Endothelial cell of umbilical vein (primary cell): Measurements from ENCODE around the gene CDH15. TPM values are rescaled to one million over a fixed set of nuclear protein-coding genes. Genes with fewer than 3 reads are reported as not detected.

Experiments
- BruUV-seq: library from RNA; stranded (reverse); fragments of 400-500 nt; replicated peaks from 2 replicates; lab custom pipeline; 2021; lab: Mats Ljungman, UMichigan
- CTCF ChIA-PET: fragments of 300-600, 350-600 bp; sonication (Branson Sonifier 250); formaldehyde crosslinking; loops from one replicate; lab custom pipeline; 2021; ENCODE audit warnings: antibody characterized with exemption, inconsistent platforms; lab: Charles Lee
- POLR2A ChIA-PET: fragments of 300-600, 350-600 bp; sonication (Branson Sonifier 250); formaldehyde crosslinking; loops from one replicate; lab custom pipeline; 2021; ENCODE audit warnings: antibody characterized with exemption, inconsistent platforms; lab: Charles Lee
- DNase-seq: peaks from one replicate; pipeline ENCODE4 v3.0.0-alpha.2; 2011; ENCODE audit warnings: low read depth, low spot score
- FAIRE-seq: peaks from 2 replicates; lab custom pipeline; 2011; peaks lifted over from hg19 to GRCh38; lab: Jason Lieb, UNC
- H2AFZ ChIP-seq: 2 replicates; pipeline ENCODE4 v1.6.0; 2012; ENCODE audit warnings: low read depth, low read length, control low read depth, inconsistent platforms
- H3K27ac ChIP-seq: 2 replicates; pipeline ENCODE4 v1.5.1; 2011; ENCODE audit warnings: low read depth, mild to moderate bottlenecking, control low read depth, low read length, moderate library complexity; ENCODE audit not compliant: insufficient read depth
- H3K27me3 ChIP-seq, 2 experiments: 2 replicates each; pipeline versions ENCODE4 v1.6.0 to v1.6.1; 2011; ENCODE audit warnings: low read length in 2 of 2, mixed read lengths in 1 of 2; ENCODE audit not compliant: control insufficient read depth in 2 of 2, insufficient read depth in 2 of 2
- H3K36me3 ChIP-seq, 2 experiments: 2 replicates in 1 of 2; 3 replicates in 1 of 2; pipeline ENCODE4 v1.5.1; 2011; ENCODE audit warnings: low read length in 2 of 2, mild to moderate bottlenecking in 1 of 2, moderate library complexity in 1 of 2; ENCODE audit not compliant: control insufficient read depth in 2 of 2, insufficient read depth in 2 of 2; ENCODE audit errors: extremely low read depth in 1 of 2
- H3K4me1 ChIP-seq: 3 replicates; pipeline ENCODE4 v1.5.1; 2011; ENCODE audit warnings: mild to moderate bottlenecking, low read length; ENCODE audit not compliant: control insufficient read depth, insufficient read depth; ENCODE audit errors: extremely low read depth
- H3K4me2 ChIP-seq: 2 replicates; pipeline ENCODE4 v1.6.1; 2011; ENCODE audit warnings: low read length, control low read depth, mixed read lengths; ENCODE audit not compliant: insufficient read depth
- H3K4me3 ChIP-seq, 3 experiments: fragments of 200-600 bp in 1 of 3; sonication (generic), shearing (Covaris generic) in 1 of 3; replicated peaks in 1 of 3; 2 replicates each; pipeline ENCODE4 v1.5.1; 2011 to 2016; ENCODE audit warnings: control low read depth in 3 of 3, low read length in 3 of 3, mild to moderate bottlenecking in 2 of 3, inconsistent platforms in 1 of 3, low read depth in 1 of 3, moderate library complexity in 1 of 3; ENCODE audit not compliant: insufficient read depth in 1 of 3
- H3K79me2 ChIP-seq: 2 replicates; pipeline ENCODE4 v1.6.0; 2012; ENCODE audit warnings: low read length, inconsistent platforms; ENCODE audit not compliant: control insufficient read depth, insufficient read depth
- H3K9ac ChIP-seq: replicated peaks from 2 replicates; pipeline ENCODE3; 2011; ENCODE audit warnings: low read length, control low read depth; ENCODE audit not compliant: insufficient read depth; ENCODE audit errors: extremely low read depth
- H3K9me1 ChIP-seq: replicated peaks from 3 replicates; pipeline ENCODE4 v1.6.0; 2011; ENCODE audit warnings: mild to moderate bottlenecking, low read length; ENCODE audit not compliant: control insufficient read depth, insufficient read depth; ENCODE audit errors: extremely low read depth
- H3K9me3 ChIP-seq: replicated peaks from 2 replicates; pipeline ENCODE4 v1.5.1; 2012; ENCODE audit warnings: low read length, inconsistent platforms; ENCODE audit not compliant: control insufficient read depth, insufficient read depth
- H4K20me1 ChIP-seq: replicated peaks from 2 replicates; pipeline ENCODE3; 2011; ENCODE audit warnings: mild to moderate bottlenecking, low read length; ENCODE audit not compliant: control insufficient read depth, insufficient read depth; ENCODE audit errors: extremely low read depth
- CTCF ChIP-seq, 2 donors: IDR thresholded peaks; 1 replicate in 1 of 2; 2 replicates in 1 of 2; pipeline ENCODE4 v1.5.1; 2011; ENCODE audit warnings: low read length in 2 of 2, mild to moderate bottlenecking in 2 of 2, moderate library complexity in 2 of 2, control low read depth in 1 of 2, inconsistent platforms in 1 of 2, low read depth in 1 of 2; ENCODE audit not compliant: insufficient read depth in 1 of 2; ENCODE audit errors: extremely low read depth in 1 of 2
- EZH2 ChIP-seq: IDR thresholded peaks from 2 replicates; pipeline ENCODE4 v1.6.1; 2012; ENCODE audit warnings: borderline replicate concordance, low read depth, mild to moderate bottlenecking, moderate library complexity, low read length, inconsistent platforms; ENCODE audit not compliant: severe bottlenecking
- FOS ChIP-seq: IDR thresholded peaks from 2 replicates; pipeline ENCODE4 v1.6.1; 2011; ENCODE audit warnings: mild to moderate bottlenecking, low read length, moderate library complexity, borderline replicate concordance; ENCODE audit not compliant: insufficient read depth
- GATA2 ChIP-seq: IDR thresholded peaks from 2 replicates; pipeline ENCODE4 v1.7.0; 2011; ENCODE audit warnings: low read depth, mild to moderate bottlenecking, moderate library complexity, mixed read lengths, low read length; ENCODE audit not compliant: insufficient read length, insufficient read depth
- JUN ChIP-seq: IDR thresholded peaks from 2 replicates; pipeline ENCODE4 v1.6.1; 2011; ENCODE audit warnings: borderline replicate concordance, low read depth; ENCODE audit not compliant: insufficient read length, insufficient read depth
- MAX ChIP-seq: IDR thresholded peaks from 2 replicates; pipeline ENCODE4 v1.6.1; 2011; ENCODE audit not compliant: insufficient read depth, insufficient read length
- MYC ChIP-seq: IDR thresholded peaks from one replicate; pipeline ENCODE4 v1.6.1; 2011; ENCODE audit warnings: mild to moderate bottlenecking, low read depth, low read length
- POLR2A ChIP-seq: IDR thresholded peaks from 2 replicates; pipeline ENCODE4 v1.6.1; 2012; ENCODE audit warnings: low read depth, mild to moderate bottlenecking, control low read depth, low read length
- POLR2AphosphoS5 ChIP-seq: IDR thresholded peaks from 2 replicates; pipeline ENCODE4 v1.6.1; 2012; ENCODE audit warnings: low read depth, mild to moderate bottlenecking, control low read depth, low read length, moderate library complexity; ENCODE audit not compliant: insufficient read depth
- dilution Hi-C: fragments of 300-500 bp; cut with MboI; formaldehyde crosslinking; loops from one replicate; pipeline ENCODE4 v1.15.0; 2019; ENCODE audit warnings: low sequenced_read_pairs; ENCODE audit not compliant: extremely low pct_ligation_motif_present
- intact Hi-C: fragments of 100-400 bp; cut with micrococcal nuclease; formaldehyde crosslinking; loops from one replicate; pipeline ENCODE4 v1.10.0; 2022
- polyA plus RNA-seq, 4 experiments: library from polyadenylated mRNA; depleted of rRNA in 3 of 4; stranded (reverse) in 3 of 4; unstranded in 1 of 4; fragments of >200 nt; gene quantifications; 2 replicates each; pipeline versions ENCODE4 v1.2.1 to v1.2.3, GENCODE V29; 2011 to 2012; ENCODE audit warnings: missing spikeins in 1 of 4
- total RNA-seq: library from RNA; stranded (reverse); gene quantifications from 2 replicates; pipeline ENCODE4 v1.2.3, GENCODE V29; 2021

CDH15 gene
- total and polyA plus RNA-seq, 2 donors (not counting 3 experiments of a cell fraction or from before 2014, with no cell fraction given): 0.44 TPM; not detected in 1

- POLR2A ChIA-PET: no interaction called here
These were observed 27.5 kb upstream of the CDH15 start for GRCh38 chr16:89143911-89144675.

More at GRCh38 chr16:89143911-89144675, 27.5 kb upstream of the CDH15 start:
- Histone ChIP-seq H2AFZ (no peak overlapping the region), H3K36me3 (peaks cover 0 to 9% of the 10 kb centered on the region in 2 experiments), H3K79me2 (no peaks in the 10 kb centered on the region), H3K9me1 (no peaks in the 10 kb centered on the region), H4K20me1 (no peaks in the 10 kb centered on the region), H3K4me2 (no peak overlapping the region), H3K27ac (no peak overlapping the region), H3K4me3 (no peak overlapping the region), H3K9ac (no peak overlapping the region), H3K27me3 (no peaks in the 10 kb centered on the region), H3K9me3 (no peaks in the 10 kb centered on the region), H3K4me1 (no peaks in the 10 kb centered on the region)
- no peak for DNase-seq
- TF ChIP-seq GATA2: no peak
- no peak for TF ChIP-seq FOS
- TF ChIP-seq MYC: no peak
- no peak for TF ChIP-seq POLR2A
- no peak for TF ChIP-seq POLR2AphosphoS5
- no peak for TF ChIP-seq CTCF (IDR thresholded peaks at IDR 0.05; ENCODE audit: extremely low read depth in 1 of 2, insufficient read depth in 1 of 2, low read depth in 1 of 2, low read length in 2 of 2)
- TF ChIP-seq JUN: no peak
- no peak for TF ChIP-seq EZH2
- no peak for TF ChIP-seq MAX
- dilution Hi-C loops: loop anchor here (25.0 kb wide), 1 partner anchor 182 kb away; no protein-coding TSS in a partner anchor
- CTCF ChIA-PET: no interaction called here
- no TSS peak for BruUV-seq
- no peak for FAIRE-seq
- intact Hi-C loops: no loop called here
